NT2/D1 (cell line): ENCODE measurements around the gene CTNNB1.

Experiments used
- DNase-seq: peaks from one replicate; pipeline ENCODE4 v3.0.0-alpha.2; 2011; ENCODE audit warnings: low read depth, low spot score
- H3K27me3 ChIP-seq: 2 replicates; pipeline ENCODE4 v1.6.0; 2011; ENCODE audit warnings: mild to moderate bottlenecking; ENCODE audit not compliant: insufficient read length, insufficient read depth
- H3K36me3 ChIP-seq: 2 replicates; pipeline ENCODE4 v1.6.1; 2011; ENCODE audit warnings: mild to moderate bottlenecking, low read length, mixed read lengths; ENCODE audit not compliant: insufficient read depth, insufficient read length
- H3K4me1 ChIP-seq: 2 replicates; pipeline ENCODE4 v1.5.1; 2011; ENCODE audit not compliant: insufficient read depth, insufficient read length
- H3K4me3 ChIP-seq: 2 replicates; pipeline ENCODE4 v1.5.1; 2011; ENCODE audit warnings: low read depth; ENCODE audit not compliant: insufficient read length
- H3K9ac ChIP-seq: 2 replicates; pipeline ENCODE4 v1.6.0; 2011; ENCODE audit warnings: low read depth; ENCODE audit not compliant: insufficient read length
- H3K9me3 ChIP-seq: 2 replicates; pipeline ENCODE4 v1.5.1; 2011; ENCODE audit warnings: mild to moderate bottlenecking, low read length; ENCODE audit not compliant: insufficient read depth
- SUZ12 ChIP-seq: IDR thresholded peaks from 2 replicates; pipeline ENCODE4 v1.6.1; 2011; ENCODE audit not compliant: insufficient read length, insufficient read depth; ENCODE audit errors: extremely low read depth
- YY1 ChIP-seq: IDR thresholded peaks from 2 replicates; pipeline ENCODE4 v1.6.1; 2011; ENCODE audit not compliant: insufficient read length, insufficient read depth
- ZNF274 ChIP-seq: IDR thresholded peaks from 2 replicates; pipeline ENCODE4 v1.6.1; 2011; ENCODE audit warnings: mild to moderate bottlenecking, low read depth, low read length

The CTNNB1 gene

GRCh38 chr3:41234823-41235721 lies 35.8 kb downstream of the CTNNB1 start:
- DNase-seq = peak; percentile 32
- peaks cover 9% of the 10 kb centered on the region for H3K4me1 ChIP-seq
- H3K36me3 ChIP-seq = peaks cover 97% of the 10 kb centered on the region
- no peak overlapping the region for H3K4me3 ChIP-seq
- peak overlapping the region; percentile 22 for H3K9ac ChIP-seq
- no peaks in the 10 kb centered on the region for H3K27me3 ChIP-seq
- H3K9me3 ChIP-seq = no peaks in the 10 kb centered on the region
- TF ChIP-seq SUZ12 (no peak), YY1 (no peak), ZNF274 (no peak)

GRCh38 chr3:41236228-41236627 lies 36.9 kb downstream of the CTNNB1 start:
- no peak overlapping the region for H3K9ac ChIP-seq
- H3K9me3 ChIP-seq = no peaks in the 10 kb centered on the region
- TF ChIP-seq YY1 = no peak
- H3K27me3 ChIP-seq = no peaks in the 10 kb centered on the region
- H3K4me1 ChIP-seq = peaks cover 9% of the 10 kb centered on the region
- DNase-seq = peak; percentile 61
- peaks cover 99% of the 10 kb centered on the region for H3K36me3 ChIP-seq
- H3K4me3 ChIP-seq = no peak overlapping the region

GRCh38 chr3:41237907-41238306 lies 38.6 kb downstream of the CTNNB1 start:
- no peaks in the 10 kb centered on the region for H3K9me3 ChIP-seq
- no peaks in the 10 kb centered on the region for H3K27me3 ChIP-seq
- H3K36me3 ChIP-seq = peaks cover 98% of the 10 kb centered on the region
- peaks cover 9% of the 10 kb centered on the region for H3K4me1 ChIP-seq
- H3K4me3 ChIP-seq = no peak overlapping the region
- TF ChIP-seq ZNF274 (no peak), SUZ12 (no peak), YY1 (no peak)
- DNase-seq = no peak
- no peak overlapping the region for H3K9ac ChIP-seq

- DNase-seq = no peak
- TF ChIP-seq YY1 (no peak), ZNF274 (no peak), SUZ12 (no peak)
- H3K27me3 ChIP-seq = no peaks in the 10 kb centered on the region
- no peak overlapping the region for H3K9ac ChIP-seq
- no peak overlapping the region for H3K4me3 ChIP-seq
- H3K4me1 ChIP-seq = peaks cover 9% of the 10 kb centered on the region
- no peaks in the 10 kb centered on the region for H3K9me3 ChIP-seq
- peaks cover 81% of the 10 kb centered on the region for H3K36me3 ChIP-seq
Observed at GRCh38 chr3:41239587-41239986, 40.3 kb downstream of the CTNNB1 start.

GRCh38 chr3:41241161-41241560 lies 41.9 kb downstream of the CTNNB1 start:
- peaks cover 70% of the 10 kb centered on the region for H3K36me3 ChIP-seq

GRCh38 chr3:41241800-41242571 lies 42.7 kb downstream of the CTNNB1 start:
- Histone ChIP-seq H3K4me3 (no peak overlapping the region), H3K36me3 (peaks cover 62% of the 10 kb centered on the region), H3K27me3 (no peaks in the 10 kb centered on the region), H3K9me3 (no peaks in the 10 kb centered on the region), H3K4me1 (peaks cover 6% of the 10 kb centered on the region), H3K9ac (no peak overlapping the region)
- TF ChIP-seq SUZ12 (no peak), ZNF274 (no peak), YY1 (no peak)
- no peak for DNase-seq

More at GRCh38 chr3:41241161-41241560, 41.9 kb downstream of the CTNNB1 start:
- H3K9ac ChIP-seq = no peak overlapping the region
- no peak overlapping the region for H3K4me3 ChIP-seq
- peaks cover 3% of the 10 kb centered on the region for H3K4me1 ChIP-seq
- TF ChIP-seq ZNF274 (no peak), SUZ12 (no peak), YY1 (no peak)
- DNase-seq = no peak
- H3K9me3 ChIP-seq = no peaks in the 10 kb centered on the region
- no peaks in the 10 kb centered on the region for H3K27me3 ChIP-seq

DNA sequence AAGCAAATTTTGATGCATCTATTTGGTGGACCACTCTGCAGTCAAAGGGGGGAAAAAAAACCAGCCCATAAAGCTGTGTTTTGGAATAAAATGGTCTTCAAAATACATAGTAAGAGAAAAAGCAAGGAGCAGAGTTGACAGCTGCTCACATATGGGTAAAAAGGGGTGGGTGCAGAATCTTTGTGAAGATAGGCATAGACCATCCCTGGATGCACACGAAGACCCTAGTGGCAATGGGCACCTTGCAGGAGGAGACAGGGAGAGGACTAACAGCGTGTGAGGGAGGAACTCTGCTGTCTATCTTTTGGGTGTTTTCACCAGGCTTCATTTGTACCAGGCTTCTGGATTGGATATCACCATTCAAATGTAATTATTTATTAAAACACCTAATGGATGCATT lies 43.9 kb downstream of the CTNNB1 start:
- DNase-seq = no peak
- TF ChIP-seq SUZ12 (no peak), ZNF274 (no peak), YY1 (no peak)
- Histone ChIP-seq H3K36me3 (peaks cover 50% of the 10 kb centered on the region), H3K9me3 (no peaks in the 10 kb centered on the region), H3K4me3 (no peak overlapping the region), H3K4me1 (peaks cover 7% of the 10 kb centered on the region), H3K27me3 (no peaks in the 10 kb centered on the region), H3K9ac (no peak overlapping the region)
